Kidney tubule cell (primary cell): Measurements from ENCODE around the gene ME3.

Source experiments
- DNase-seq: peaks from one replicate; pipeline ENCODE4 v3.0.0-alpha.2; 2018; ENCODE audit warnings: low spot score

ME3 gene

GRCh38 chr11:86514453-86514852 lies 158.0 kb downstream of the ME3 start:
- no peak for DNase-seq

DNA sequence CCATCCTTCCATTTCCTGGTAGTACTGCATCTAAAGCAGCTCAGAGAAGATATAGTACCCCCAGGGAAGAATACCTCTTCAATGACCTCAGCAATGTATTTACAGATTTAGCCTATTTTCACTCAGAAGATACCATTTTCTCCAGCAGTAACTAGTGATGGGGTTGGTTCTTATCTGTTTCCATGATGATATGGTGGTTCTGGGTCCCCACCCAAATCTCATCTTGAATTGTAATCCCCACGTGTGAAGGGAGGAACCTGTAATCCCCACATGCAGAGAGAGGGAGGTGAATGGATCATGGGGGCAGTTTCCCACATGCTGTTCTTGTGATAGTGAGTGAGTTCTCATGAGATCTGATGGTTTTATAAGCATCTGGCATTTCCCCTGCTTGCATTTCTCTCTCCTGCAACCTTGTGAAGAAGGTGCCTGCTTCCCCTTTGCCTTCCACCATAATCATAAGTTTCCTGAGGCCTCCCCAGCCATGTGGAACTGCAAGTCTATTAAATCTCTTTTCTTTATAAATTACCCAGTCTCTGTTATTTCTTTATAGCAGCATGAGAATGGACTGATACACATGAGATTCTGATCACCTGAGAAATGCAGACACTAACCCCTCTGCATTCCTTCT lies 158.6 kb downstream of the ME3 start:
- no peak for DNase-seq

GRCh38 chr11:86513138-86513537 lies 159.3 kb downstream of the ME3 start:
- no peak for DNase-seq

GRCh38 chr11:86511086-86511551 lies 161.3 kb downstream of the ME3 start:
- peak; percentile 34 for DNase-seq

GRCh38 chr11:86510674-86511073 lies 161.7 kb downstream of the ME3 start:
- no peak for DNase-seq

- no peak for DNase-seq
These were observed 162.3 kb downstream of the ME3 start for GRCh38 chr11:86510097-86510496.

DNA sequence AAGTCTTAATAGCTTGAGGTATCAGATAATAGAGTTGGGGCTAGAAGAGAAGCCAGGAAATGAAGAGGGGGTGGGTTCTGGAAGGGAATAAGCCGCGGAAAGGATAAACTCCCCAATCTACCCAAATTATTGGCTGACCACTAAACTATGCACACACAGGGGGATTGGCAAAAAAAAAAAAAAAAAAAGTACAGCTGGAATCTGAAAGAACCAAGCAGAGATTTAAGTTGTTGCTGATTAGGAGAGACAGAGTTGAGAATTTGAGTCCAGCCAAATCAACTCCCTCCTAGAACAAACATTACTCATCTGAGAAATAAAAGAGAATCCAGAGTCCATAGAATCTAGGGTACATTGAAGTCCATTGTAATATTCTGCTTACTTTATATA lies 162.8 kb downstream of the ME3 start:
- DNase-seq, result no peak

GRCh38 chr11:86508604-86509587 lies 163.5 kb downstream of the ME3 start:
- DNase-seq, result peak; percentile 90

DNA sequence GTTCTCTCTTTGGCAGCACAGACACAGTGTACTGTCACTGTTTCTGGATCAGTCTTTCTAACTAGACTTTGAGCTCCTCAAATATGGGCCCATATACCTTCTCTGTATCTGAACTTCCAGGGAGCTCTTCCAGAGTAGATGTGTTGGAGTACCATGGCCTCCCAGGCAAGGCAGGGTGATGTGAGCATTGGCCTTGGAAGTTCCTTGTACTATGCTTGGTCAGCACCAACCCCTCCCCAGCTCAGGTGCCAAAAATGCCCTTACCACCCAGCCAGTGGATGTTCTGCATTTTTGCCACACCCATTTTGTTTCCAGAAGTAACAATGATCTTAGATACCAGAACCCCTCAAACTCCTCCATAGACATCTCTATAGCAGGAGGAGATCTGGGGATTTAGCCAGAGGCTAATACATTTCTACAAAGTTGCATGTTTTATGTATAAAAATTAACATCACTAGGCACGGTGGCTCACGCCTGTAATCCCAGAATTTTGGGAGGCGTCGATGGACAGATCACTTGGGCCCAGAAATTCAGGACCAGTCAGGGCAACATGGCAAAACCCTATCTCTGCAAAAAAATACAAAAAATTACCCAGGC lies 165.1 kb downstream of the ME3 start:
- no peak for DNase-seq

DNA sequence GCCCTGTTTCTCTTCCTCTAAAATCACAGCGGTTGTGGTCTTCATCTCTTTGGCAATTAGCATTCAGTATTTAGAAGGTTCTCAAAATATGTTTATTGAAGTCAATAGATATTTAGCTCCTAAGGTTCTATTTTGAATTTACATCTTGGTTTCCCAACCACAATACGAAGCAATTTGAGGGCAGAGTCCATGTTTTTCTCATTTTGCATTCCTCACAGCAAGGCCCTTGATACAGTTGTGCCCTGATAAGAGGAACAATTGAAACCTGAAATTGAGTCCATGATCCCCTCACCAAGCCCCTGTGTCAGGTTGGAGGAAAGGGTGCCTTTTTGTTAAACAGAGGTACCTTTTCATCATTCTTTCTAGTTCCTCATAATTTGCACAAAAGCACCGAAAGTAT lies 166.2 kb downstream of the ME3 start:
- DNase-seq, result no peak

DNA sequence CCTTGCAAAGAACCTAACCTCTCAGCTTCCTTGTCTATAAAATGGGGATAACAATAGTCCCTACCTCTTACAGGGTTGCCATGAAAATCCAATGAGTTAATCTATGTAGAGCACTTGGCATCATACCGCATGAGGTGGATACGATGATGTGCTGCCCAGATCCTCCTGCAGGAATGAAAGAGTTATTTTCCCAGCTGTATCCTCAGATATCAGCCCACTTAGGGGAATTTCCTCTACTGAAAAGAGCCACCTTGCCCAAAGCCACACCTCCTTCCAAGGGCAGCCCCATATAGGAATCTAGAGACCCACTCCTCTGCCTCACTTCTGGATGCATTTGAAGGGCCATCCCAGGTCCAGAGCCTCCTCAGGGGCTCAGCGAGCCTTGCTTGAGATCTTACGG lies 169.3 kb downstream of the ME3 start:
- DNase-seq, result no peak

- peak; percentile 30 for DNase-seq
These were observed 170.2 kb downstream of the ME3 start for GRCh38 chr11:86502137-86502642.

DNA sequence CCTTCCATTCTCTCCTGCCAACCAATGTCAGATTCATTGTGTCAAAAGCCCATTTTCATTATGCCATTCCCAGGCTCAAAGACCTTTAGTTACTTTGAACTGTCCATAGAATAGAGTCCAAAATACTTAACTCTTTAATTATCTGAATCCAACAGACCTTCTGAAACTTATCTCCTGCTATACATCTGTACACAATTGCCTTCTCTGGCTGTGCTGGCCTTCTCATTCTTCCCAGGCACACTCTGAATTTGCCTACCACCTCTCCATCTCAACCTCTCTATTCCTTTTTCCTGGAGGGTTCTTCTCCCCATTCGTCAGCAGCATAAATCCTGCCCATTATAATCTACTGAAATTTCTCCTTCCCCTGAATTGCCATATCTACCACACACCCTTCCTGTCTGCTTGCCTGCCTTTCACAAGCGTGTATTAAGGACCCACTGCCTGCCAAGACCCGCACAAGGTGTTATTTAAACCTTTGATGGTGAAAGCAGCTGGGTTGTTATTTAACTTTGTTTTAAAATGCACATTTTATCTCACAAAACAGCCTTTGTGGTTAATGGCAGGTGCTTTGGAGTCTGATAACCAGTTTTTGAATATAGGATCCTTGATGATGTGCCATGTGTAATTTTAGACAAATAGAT lies 171.8 kb downstream of the ME3 start:
- DNase-seq, result no peak

GRCh38 chr11:86499723-86500129 lies 172.7 kb downstream of the ME3 start:
- DNase-seq, result no peak

- DNase-seq, result no peak
These were observed 174.6 kb downstream of the ME3 start for GRCh38 chr11:86497836-86498235.

DNA sequence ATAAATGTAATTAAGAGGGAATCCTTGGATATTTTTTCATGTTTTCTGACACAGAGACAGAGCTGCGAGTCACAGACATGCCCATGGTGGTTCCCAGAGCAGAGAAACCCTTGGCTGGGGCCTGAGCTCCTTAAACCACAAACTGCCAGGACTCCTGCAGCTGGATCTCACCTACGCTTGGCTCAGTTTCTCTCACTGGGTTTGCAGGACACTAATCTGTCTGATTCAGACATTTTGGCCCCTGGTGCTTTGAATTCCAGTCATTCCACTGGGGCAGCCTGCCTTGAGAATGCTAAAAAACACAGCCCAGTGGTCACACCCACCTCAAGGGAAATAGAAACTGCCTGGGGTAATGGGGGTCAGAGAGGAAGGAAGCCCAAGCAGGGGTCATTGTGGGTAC lies 175.1 kb downstream of the ME3 start:
- DNase-seq, result peak; percentile 86

- no peak for DNase-seq
These were observed 177.1 kb downstream of the ME3 start for GRCh38 chr11:86495351-86495750.

DNA sequence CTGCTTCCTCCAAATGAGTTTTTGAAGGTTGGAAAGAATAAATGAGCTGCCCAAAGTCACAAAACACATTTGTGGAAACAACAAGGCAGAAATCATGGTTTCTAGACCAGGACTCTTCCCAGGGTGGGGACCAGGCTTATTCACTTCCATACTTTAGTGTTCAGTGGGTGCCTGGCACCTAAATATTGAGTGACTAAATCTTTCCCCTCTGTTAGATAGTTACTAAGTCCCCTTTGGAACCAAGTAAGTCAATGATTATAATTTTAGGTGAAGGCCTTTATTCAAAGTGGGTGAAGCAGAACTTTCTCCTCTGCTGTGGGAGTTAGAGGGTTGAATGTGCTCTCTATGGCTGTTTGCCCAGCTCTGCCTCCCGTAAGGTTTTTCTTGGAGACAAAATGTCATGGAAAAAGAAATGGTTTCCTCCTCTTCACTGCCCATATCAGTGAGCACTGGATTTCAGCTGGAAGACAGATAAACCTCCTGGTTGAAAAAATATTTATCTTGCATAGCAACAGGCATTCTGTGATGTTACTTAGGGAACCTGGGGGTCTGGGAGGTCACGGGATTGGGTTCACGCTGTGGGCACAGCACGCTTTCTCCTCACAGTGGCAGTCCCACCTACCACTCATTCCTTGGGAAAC lies 179.9 kb downstream of the ME3 start:
- no peak for DNase-seq

GRCh38 chr11:86491027-86491426 lies 181.4 kb downstream of the ME3 start:
- DNase-seq, result no peak

- DNase-seq, result no peak
These were observed 181.8 kb downstream of the ME3 start for GRCh38 chr11:86490582-86490981.

GRCh38 chr11:86489442-86489841 lies 183.0 kb downstream of the ME3 start:
- no peak for DNase-seq

DNA sequence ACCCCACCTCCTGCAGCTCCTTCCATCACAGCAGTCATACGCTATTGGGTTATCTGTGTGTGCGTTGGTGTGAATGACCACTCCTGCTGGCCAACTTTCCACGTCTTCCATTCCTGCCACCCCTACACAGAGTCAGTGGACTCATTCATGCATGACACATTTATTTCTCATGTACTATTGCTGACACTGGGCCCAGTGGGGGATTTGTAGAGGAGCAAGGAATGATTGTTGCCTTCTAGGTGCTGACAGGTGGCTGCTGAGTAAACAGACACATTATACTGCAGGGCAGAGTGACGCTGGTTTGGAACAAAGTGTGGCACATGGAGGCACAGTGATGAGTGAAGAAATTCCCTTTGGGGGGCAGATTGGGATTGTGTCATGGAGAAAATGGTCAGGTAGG lies 183.9 kb downstream of the ME3 start:
- DNase-seq, result peak; percentile 53
